Neural progenitor cell (in vitro differentiated cells): ENCODE measurements around the gene CPD. TPM values are rescaled to one million over a fixed set of nuclear protein-coding genes. Genes with fewer than 3 reads are reported as not detected.
A peak's percentile ranks its signal among the peaks of the same experiment; 100 is the strongest.

Experiments
- DNase-seq: peaks from one replicate; pipeline ENCODE4 v3.0.0-alpha.2; 2016; ENCODE audit warnings: low spot score
- H2AFZ ChIP-seq: fragments of 200-600 bp; sonication (generic); replicated peaks from 2 replicates; pipeline ENCODE4 v1.6.1; 2016; ENCODE audit warnings: antibody characterized with exemption
- H3F3A ChIP-seq: fragments of 200-600 bp; sonication (generic); 2 replicates; pipeline ENCODE4 v1.6.1; 2016; ENCODE audit warnings: antibody characterized with exemption, low read depth
- H3K27ac ChIP-seq: fragments of 200-600 bp; sonication (generic); 2 replicates; pipeline ENCODE4 v1.5.1; 2016; ENCODE audit warnings: mild to moderate bottlenecking
- H3K27me3 ChIP-seq: fragments of 200-600 bp; sonication (generic); 2 replicates; pipeline ENCODE4 v1.6.1; 2016; ENCODE audit warnings: mild to moderate bottlenecking, moderate library complexity
- H3K36me3 ChIP-seq: fragments of 200-600 bp; sonication (generic); 2 replicates; pipeline ENCODE4 v1.5.1; 2016
- H3K4me1 ChIP-seq: fragments of 200-600 bp; sonication (generic); 2 replicates; pipeline ENCODE4 v1.6.1; 2016; ENCODE audit warnings: mixed run types
- H3K4me2 ChIP-seq: fragments of 200-600 bp; sonication (generic); 2 replicates; pipeline ENCODE4 v1.6.1; 2016
- H3K4me3 ChIP-seq: fragments of 200-600 bp; sonication (generic); 2 replicates; pipeline ENCODE4 v1.5.1; 2016
- H3K79me2 ChIP-seq: fragments of 200-600 bp; sonication (generic); 2 replicates; pipeline ENCODE4 v1.6.1; 2016; ENCODE audit warnings: low read depth
- H3K9ac ChIP-seq: fragments of 200-600 bp; sonication (generic); 2 replicates; pipeline ENCODE4 v1.6.1; 2016
- H3K9me3 ChIP-seq: fragments of 200-600 bp; sonication (generic); 2 replicates; pipeline ENCODE4 v1.5.1; 2016; ENCODE audit warnings: low read depth
- H4K20me1 ChIP-seq: fragments of 200-600 bp; sonication (generic); 2 replicates; pipeline ENCODE4 v1.6.1; 2016; ENCODE audit warnings: low read depth
- H3K27ac Mint-ChIP-seq: 3 replicates; pipeline ENCODE4 v1.8.0; 2021; ENCODE audit warnings: mixed read lengths
- H3K27me3 Mint-ChIP-seq: 2 replicates; pipeline ENCODE4 v1.8.0; 2022; ENCODE audit warnings: low read depth, mild to moderate bottlenecking, inconsistent platforms, moderate library complexity, mixed read lengths; ENCODE audit not compliant: insufficient read depth
- H3K36me3 Mint-ChIP-seq: 3 replicates; pipeline ENCODE4 v1.8.0; 2021; ENCODE audit warnings: mixed read lengths
- H3K4me1 Mint-ChIP-seq: 3 replicates; pipeline ENCODE4 v1.8.0; 2021; ENCODE audit warnings: mixed read lengths
- H3K4me3 Mint-ChIP-seq: 3 replicates; pipeline ENCODE4 v1.8.0; 2021; ENCODE audit warnings: mild to moderate bottlenecking, moderate library complexity, mixed read lengths
- H3K9me3 Mint-ChIP-seq: 3 replicates; pipeline ENCODE4 v1.8.0; 2020; ENCODE audit warnings: mixed read lengths
- EZH2 ChIP-seq: fragments of 200-600 bp; sonication (generic); IDR thresholded peaks from 2 replicates; pipeline ENCODE4 v1.6.1; 2017; ENCODE audit warnings: antibody characterized with exemption, mild to moderate bottlenecking, moderate library complexity
- EZH2phosphoT487 ChIP-seq: fragments of 200-600 bp; sonication (generic); IDR thresholded peaks from 2 replicates; pipeline ENCODE4 v1.6.1; 2017; ENCODE audit warnings: antibody characterized with exemption
- total RNA-seq: library from RNA; depleted of rRNA; stranded (reverse); fragments of >200 nt; gene quantifications from 2 replicates; pipeline ENCODE4 v1.2.3, GENCODE V29; 2015; ENCODE audit warnings: low replicate concordance
- TF ChIP-seq, protein P1 (sequence below): fragments of 200-600 bp; sonication (generic); IDR thresholded peaks from 2 replicates; pipeline ENCODE4 v1.5.1; 2017; ENCODE audit warnings: antibody characterized with exemption, mild to moderate bottlenecking

The CPD gene
- total RNA-seq, 1 donor from 2014 or later = 70.8 TPM

DNA sequence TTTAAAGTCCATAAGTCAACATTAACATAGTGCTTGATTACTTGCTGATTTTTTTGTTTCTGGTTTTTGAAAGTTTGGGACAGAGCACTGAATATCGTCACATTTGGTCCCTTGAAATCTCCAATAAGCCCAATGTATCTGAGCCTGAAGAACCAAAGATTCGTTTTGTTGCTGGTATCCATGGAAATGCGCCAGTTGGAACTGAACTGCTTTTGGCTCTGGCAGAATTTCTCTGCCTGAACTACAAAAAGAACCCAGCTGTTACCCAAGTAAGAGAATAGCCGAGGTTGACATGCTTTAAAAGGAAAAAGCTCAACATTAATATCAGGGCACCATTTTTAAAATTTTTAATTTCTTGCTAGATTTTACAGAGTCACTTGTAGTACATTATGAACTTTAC is 70.8 kb downstream of the CPD start:
- H3F3A ChIP-seq = no peaks in the 10 kb centered on the region
- H3K27ac ChIP-seq = no peak overlapping the region
- H3K9ac ChIP-seq = no peak overlapping the region
- TF ChIP-seq EZH2 = no peak
- no peak for TF ChIP-seq EZH2phosphoT487
- TF ChIP-seq, protein P1, sequence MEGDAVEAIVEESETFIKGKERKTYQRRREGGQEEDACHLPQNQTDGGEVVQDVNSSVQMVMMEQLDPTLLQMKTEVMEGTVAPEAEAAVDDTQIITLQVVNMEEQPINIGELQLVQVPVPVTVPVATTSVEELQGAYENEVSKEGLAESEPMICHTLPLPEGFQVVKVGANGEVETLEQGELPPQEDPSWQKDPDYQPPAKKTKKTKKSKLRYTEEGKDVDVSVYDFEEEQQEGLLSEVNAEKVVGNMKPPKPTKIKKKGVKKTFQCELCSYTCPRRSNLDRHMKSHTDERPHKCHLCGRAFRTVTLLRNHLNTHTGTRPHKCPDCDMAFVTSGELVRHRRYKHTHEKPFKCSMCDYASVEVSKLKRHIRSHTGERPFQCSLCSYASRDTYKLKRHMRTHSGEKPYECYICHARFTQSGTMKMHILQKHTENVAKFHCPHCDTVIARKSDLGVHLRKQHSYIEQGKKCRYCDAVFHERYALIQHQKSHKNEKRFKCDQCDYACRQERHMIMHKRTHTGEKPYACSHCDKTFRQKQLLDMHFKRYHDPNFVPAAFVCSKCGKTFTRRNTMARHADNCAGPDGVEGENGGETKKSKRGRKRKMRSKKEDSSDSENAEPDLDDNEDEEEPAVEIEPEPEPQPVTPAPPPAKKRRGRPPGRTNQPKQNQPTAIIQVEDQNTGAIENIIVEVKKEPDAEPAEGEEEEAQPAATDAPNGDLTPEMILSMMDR = no peak
- H4K20me1 ChIP-seq = no peaks in the 10 kb centered on the region
- H3K27me3 ChIP-seq = no peaks in the 10 kb centered on the region
- Mint-ChIP-seq H3K4me1 (no peaks in the 10 kb centered on the region), H3K9me3 (no peaks in the 10 kb centered on the region), H3K4me3 (no peak overlapping the region), H3K27me3 (peaks cover 2% of the 10 kb centered on the region), H3K36me3 (peaks cover 35% of the 10 kb centered on the region), H3K27ac (no peak overlapping the region)
- no peak overlapping the region for H2AFZ ChIP-seq
- H3K4me3 ChIP-seq = no peak overlapping the region
- DNase-seq = no peak
- H3K9me3 ChIP-seq = no peaks in the 10 kb centered on the region
- H3K4me1 ChIP-seq = no peaks in the 10 kb centered on the region
- H3K4me2 ChIP-seq = no peak overlapping the region
- no peaks in the 10 kb centered on the region for H3K79me2 ChIP-seq
- H3K36me3 ChIP-seq = peaks cover 5% of the 10 kb centered on the region

DNA sequence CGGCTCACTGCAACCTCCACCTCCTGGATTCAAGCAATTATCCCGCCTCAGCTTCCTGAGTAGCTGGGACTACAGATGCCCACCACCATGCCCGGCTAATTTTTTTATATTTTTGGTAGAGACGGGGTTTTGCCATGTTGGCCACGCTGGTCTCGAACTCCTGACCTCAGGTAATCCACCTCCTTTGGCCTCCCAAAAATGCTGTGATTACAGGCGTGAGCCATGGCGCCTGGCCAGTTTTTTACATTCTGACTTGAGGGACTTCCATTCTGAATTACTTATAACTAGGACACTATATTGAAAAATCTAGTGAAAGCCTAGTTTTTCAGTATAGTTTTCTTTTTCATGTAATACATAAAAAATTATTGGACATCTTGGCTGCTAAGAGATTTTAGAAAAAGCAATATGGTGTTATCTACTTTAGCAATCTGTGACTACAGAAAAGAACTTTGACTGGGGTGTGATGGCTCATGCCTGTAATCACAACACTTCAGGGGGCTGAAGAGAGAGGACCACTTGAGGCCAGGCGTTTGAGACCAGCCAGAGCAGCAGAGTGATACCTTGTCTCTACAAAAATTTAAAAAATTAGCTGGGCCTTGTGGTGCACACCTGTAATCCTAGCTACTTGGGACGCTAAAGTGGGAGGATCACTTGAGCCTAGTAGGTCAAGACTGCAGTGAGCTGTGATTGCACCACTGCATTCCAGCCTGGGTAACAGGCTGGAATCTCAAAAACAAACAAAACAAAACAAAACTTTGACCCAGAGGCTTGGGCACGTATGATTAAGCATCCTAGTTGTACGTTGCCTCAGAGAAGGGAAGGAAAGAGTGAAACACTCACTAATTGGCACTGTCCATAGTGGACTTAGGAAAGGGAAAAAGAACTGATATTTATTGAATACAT is 71.6 kb downstream of the CPD start:
- H3K36me3 Mint-ChIP-seq = peaks cover 33% of the 10 kb centered on the region
- no peaks in the 10 kb centered on the region for H3K79me2 ChIP-seq

DNA sequence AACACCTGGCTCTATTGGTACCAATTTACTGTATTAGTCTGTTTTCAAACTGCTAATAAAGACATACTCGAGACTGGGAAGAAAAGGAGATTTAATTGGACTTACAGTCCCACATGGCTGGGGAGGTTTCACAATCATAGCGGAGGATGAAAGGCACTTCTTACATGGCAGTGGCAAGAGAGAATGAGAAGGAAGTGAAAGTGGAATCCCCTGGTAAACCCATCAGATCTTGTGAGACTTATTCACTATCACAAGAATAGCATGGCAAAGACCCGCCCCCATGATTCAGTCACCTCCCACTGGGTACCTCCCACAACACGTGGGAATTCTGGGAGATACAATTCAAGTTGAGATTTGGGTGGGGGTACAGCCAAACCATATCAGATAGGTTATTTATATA is 75.9 kb downstream of the CPD start:
- Mint-ChIP-seq H3K4me1 (no peaks in the 10 kb centered on the region), H3K27me3 (no peaks in the 10 kb centered on the region), H3K9me3 (no peaks in the 10 kb centered on the region), H3K36me3 (peaks cover 35% of the 10 kb centered on the region), H3K4me3 (no peak overlapping the region), H3K27ac (no peak overlapping the region)
- DNase-seq = no peak
- Histone ChIP-seq H3K9me3 (no peaks in the 10 kb centered on the region), H3F3A (no peaks in the 10 kb centered on the region), H3K4me3 (no peak overlapping the region), H3K9ac (no peak overlapping the region), H3K79me2 (no peaks in the 10 kb centered on the region), H3K36me3 (peaks cover 9% of the 10 kb centered on the region), H2AFZ (no peak overlapping the region), H4K20me1 (no peaks in the 10 kb centered on the region), H3K27ac (no peak overlapping the region), H3K4me1 (no peaks in the 10 kb centered on the region), H3K4me2 (no peak overlapping the region), H3K27me3 (no peaks in the 10 kb centered on the region)
- TF ChIP-seq EZH2 = no peak
- TF ChIP-seq, protein P1 = no peak
- no peak for TF ChIP-seq EZH2phosphoT487

More for the DNA sequence above, 71.6 kb downstream of the CPD start:
- Mint-ChIP-seq H3K9me3 (no peaks in the 10 kb centered on the region), H3K4me1 (no peaks in the 10 kb centered on the region), H3K4me3 (no peak overlapping the region), H3K27ac (peak overlapping the region; percentile 74), H3K27me3 (peaks cover 2% of the 10 kb centered on the region)
- Histone ChIP-seq H3K9ac (no peak overlapping the region), H3K36me3 (peaks cover 5% of the 10 kb centered on the region), H2AFZ (no peak overlapping the region), H3K4me1 (no peaks in the 10 kb centered on the region), H3F3A (no peaks in the 10 kb centered on the region), H4K20me1 (no peaks in the 10 kb centered on the region), H3K27me3 (no peaks in the 10 kb centered on the region), H3K27ac (no peak overlapping the region), H3K4me2 (no peak overlapping the region), H3K4me3 (no peak overlapping the region), H3K9me3 (no peaks in the 10 kb centered on the region)
- TF ChIP-seq, protein P1 = no peak
- TF ChIP-seq EZH2 = no peak
- TF ChIP-seq EZH2phosphoT487 = no peak
- DNase-seq = no peak
